Upper lobe of left lung (tissue), 4 donors: ENCODE measurements around the gene TRUB2.

Experiments used
- CTCF ChIP-seq, 6 experiments: fragments of 450-650 bp in 4 of 6; fragments of 200-600 bp in 2 of 6; sonication (generic) in 2 of 6; IDR thresholded peaks; one replicate each; pipeline ENCODE4 v1.5.1; 2016 to 2019; ENCODE audit warnings: antibody characterized with exemption in 6 of 6
- EP300 ChIP-seq, 4 donors: sonication (generic); formaldehyde crosslinking; IDR thresholded peaks; one replicate each; pipeline ENCODE4 v1.5.1; 2017; ENCODE audit warnings: antibody characterized with exemption in 4 of 4, control low read depth in 2 of 4

GRCh38 chr9:128321879-128322403 is 306 bp downstream of the TRUB2 start:
- TF ChIP-seq CTCF (IDR thresholded peaks at IDR 0.05), result no peak
- TF ChIP-seq EP300 (IDR thresholded peaks at IDR 0.05), result no peak
